ENCODE data around the gene SFXN4.
"Not testable (repeated sequence)": the region's sequence is repeated elsewhere in the genome, so short reads cannot be mapped to it uniquely, and the experiment has no call there.

The SFXN4 gene

DNA sequence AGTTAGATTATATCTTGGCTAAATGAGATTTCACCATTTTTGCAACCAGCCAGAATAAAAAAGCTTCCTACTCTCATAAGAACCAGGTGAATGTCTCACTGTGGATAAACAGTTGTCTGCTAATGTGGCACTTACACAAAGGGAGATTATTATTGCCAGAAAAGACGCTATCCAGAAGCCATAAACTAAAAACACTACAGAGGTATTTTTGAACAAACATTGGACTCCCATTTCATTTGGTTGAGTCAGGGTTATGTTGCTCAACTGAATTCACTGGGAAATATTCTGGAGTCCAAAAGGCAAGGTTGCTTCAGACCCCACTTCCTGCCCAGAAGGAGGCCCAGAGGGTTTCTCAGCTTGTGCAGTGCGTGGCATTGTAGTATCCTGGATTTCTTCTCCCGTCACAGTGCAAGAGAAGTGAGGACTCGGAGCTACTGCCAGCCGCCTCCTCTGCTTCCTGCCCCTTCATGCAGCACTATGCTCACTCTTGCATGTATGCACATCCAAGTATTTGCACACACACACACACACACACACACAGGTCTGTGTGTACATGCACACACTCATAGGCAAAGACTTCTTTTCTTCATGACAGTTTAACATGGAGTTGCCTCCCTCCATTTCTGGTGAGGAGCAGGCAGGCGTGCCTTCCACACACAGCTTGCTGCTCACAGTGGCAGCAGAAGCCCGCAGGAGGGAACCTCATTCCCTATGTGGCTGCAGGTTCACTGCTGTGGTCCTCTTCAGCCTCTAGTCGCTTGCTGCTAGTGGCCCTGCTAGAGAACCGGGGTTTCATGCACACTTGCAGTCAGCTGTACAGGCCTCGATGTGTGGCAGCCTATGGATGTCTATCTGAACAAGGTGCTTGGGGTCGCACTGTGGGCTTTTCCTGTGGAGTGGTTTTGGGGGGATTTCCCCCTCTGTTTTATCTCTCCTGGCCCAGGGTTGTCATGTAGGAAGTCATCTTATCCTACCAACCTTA lies 51.5 kb downstream of the SFXN4 start:
- in situ Hi-C loops (cut with HindIII; ENCODE audit: low sequenced_read_pairs), result no loop called here

DNA sequence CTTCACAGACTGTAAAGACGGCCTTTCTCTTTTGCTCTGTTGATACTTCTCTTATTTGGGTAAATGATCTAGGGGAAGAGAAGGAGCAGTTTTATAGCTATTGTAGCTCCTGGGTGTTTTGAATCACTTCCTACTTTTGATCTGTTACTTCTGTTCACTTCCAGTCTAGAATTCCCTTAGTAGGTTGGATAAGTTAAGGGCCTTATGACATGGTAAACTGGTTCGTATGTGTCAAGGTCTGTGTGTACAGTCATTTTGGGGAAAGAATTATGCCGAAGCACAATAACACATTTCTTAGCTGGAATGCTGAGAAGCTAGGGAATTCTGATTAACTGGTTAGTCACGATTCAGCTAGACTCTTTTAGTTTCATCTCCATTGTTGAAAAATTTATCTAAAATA lies 53.5 kb downstream of the SFXN4 start:
- in situ Hi-C loops (cut with HindIII; ENCODE audit: low sequenced_read_pairs), result no loop called here

DNA sequence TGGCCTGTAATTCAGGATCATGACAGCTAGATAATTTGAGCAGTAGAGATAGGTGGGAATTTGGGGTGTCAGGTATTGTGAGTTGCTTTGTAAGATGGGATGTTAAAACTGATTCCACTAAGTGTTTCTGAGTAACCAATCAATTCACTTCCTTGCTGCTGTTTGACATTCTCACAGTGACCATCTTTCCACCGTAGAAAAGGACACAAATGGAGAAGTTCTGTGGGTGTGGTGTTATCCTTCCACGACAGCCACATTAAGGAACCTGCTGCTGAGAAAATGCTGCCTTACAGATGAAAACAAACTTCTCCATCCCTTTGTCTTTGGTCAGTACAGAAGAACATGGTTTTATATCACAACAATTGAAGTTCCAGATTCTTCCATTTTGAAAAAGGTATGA lies 57.7 kb downstream of the SFXN4 start:
- in situ Hi-C loops (cut with HindIII; ENCODE audit: low sequenced_read_pairs), result not testable (repeated sequence)

DNA sequence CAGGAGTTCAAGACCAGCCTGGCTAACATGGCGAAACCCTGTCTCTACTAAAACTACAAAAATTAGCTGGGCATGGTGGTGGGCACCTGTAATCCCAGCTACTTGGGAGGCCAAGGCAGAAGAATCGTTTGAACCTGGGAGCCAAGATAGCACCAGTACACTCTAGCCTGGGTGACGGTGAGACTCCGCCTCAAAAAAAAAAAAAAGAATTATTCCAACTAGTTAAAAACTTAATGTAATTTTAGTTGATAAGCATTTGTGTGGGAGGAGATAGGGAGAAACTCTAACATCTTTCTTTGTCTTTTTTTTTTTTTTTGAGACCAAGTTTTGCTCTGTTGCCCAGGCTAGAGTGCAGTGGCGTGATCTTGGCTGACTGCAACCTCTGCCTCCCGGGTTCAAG lies 58.4 kb downstream of the SFXN4 start:
- in situ Hi-C loops (cut with HindIII; ENCODE audit: low sequenced_read_pairs), result not testable (repeated sequence)

DNA sequence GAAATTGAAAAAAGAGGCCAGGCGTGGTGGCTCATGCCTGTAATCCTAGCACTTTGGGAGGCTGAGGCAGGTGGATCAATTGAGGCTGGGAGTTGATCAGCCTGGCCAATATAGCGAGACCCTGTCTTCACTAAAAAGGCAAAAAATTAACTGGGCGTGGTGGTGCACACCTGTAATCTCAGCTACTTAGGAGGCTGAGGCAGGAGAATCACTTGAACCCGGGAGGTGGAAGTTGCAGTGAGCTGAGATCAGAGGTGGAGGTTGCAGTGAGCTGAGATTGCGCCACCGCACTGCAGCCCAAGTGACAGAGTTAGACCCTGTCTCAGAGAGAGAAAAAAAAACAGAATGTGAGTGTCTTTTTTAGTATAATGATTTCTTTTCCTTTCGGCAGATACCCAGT lies 59.6 kb downstream of the SFXN4 start:
- in situ Hi-C loops (cut with HindIII; ENCODE audit: low sequenced_read_pairs), result not testable (repeated sequence)

DNA sequence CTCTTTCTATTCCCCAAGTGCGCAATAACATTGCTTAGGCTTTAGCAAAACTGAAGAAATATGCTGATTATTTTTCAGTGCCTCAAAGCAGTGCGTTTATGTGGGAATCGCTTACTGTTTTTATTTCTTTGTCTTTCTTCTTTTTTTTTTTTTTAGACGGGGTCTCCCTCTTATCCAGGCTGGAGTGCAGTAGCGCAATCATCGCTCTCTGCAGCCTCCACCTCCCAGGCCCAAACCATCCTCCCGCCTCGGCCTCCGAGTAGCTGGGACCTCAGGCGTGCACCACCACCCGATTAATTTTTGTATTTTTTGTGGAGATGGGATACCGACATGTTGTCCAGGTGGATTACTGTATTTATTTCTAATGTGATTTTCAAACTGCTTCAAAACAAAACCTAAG lies 60.4 kb downstream of the SFXN4 start:
- in situ Hi-C loops (cut with HindIII; ENCODE audit: low sequenced_read_pairs), result no loop called here

DNA sequence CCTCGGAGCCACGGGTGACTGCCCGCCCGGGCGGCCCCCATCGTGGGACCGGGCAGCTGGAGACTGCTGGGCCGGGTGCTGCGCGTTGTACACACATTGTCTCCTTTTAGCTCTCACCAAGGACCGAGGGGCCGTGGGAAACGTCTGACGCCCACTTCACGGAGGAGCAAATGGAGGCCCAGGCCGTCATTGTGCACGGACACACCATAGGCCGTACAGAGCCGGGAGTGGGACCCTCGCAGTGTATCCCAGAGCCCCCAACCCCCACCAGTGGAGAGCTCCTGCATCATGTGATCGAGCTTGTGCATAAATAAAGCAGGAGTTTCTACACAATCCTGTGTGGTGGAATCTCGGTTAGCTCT lies 60.9 kb downstream of the SFXN4 start:
- in situ Hi-C loops (cut with HindIII; ENCODE audit: low sequenced_read_pairs), result no loop called here

DNA sequence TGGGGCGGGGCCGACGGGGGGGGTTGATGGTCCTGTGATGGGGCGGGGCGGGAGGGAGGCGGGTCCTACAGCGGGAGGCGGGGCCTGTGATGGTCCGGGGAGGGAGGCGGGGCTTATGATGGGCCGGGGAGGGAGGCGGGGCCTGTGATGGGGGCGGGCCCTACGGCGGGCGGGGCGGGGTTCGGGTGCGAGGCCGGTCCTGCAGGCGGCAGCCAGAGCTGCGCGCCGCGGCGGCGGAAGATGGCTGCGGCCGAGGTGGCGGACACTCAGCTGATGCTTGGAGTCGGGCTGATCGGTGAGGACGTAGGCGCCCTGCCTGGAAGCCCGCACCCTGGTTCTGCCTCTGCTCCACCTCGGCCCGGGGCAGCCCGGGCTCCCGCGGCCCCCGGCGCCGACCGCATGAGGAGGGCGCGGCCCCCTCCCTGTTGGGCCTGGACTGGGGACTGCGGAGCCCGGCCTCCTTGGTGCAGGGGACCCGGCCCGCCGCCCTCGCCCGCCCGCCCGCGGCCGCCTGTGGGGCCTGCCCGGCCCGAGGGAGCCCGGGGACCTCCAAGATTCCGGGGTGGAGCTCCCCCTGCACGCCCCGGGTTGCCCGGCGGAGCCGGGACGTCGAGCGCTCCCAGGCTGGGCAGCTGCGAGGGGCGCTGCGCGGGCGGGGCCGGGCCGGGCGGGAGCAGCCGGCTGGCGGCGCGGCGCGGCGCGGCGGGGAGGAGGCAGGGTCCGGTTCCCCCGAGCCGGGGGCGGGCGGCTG lies 61.4 kb downstream of the SFXN4 start, which contains the start of gene DENND10:
Gene DENND10 (plus strand): TSS at position 211 of the 751 bp plus-strand sequence. CDS start 30 bp downstream, at position 241.
- in situ Hi-C loops (cut with HindIII; ENCODE audit: low sequenced_read_pairs), result no loop called here

DNA sequence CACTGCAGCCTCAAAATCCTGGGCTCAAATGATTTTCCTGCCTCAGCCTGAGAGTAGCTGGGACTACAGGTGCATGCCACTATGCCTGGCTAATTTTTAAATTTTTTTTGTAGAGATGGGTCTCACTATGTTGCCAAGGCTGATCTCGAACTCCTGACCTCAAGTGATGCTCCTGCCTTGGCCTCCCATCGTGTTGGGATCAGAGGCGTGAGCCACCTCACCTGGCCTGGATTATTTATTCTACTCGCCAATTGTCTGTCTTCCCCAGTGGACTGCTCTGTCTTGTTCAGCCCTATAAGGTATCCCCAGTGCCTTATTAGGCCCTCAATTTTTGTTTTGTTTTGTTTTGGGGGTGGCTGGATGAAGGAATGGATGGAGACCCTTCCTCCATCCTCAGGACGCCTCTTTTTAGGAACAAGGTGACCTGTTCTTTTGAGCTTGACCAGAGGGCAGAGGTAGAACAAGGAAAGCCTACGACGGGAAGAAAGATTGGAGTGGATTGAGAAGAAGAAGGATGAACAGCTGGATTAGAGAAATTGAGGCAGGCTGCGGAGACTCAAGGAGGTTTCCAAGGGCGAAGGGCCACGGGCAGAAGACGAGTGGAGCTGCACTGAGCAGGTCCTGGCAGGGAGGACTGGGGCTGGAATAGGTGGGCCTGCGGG lies 62.1 kb downstream of the SFXN4 start:
- in situ Hi-C loops (cut with HindIII; ENCODE audit: low sequenced_read_pairs), result no loop called here

DNA sequence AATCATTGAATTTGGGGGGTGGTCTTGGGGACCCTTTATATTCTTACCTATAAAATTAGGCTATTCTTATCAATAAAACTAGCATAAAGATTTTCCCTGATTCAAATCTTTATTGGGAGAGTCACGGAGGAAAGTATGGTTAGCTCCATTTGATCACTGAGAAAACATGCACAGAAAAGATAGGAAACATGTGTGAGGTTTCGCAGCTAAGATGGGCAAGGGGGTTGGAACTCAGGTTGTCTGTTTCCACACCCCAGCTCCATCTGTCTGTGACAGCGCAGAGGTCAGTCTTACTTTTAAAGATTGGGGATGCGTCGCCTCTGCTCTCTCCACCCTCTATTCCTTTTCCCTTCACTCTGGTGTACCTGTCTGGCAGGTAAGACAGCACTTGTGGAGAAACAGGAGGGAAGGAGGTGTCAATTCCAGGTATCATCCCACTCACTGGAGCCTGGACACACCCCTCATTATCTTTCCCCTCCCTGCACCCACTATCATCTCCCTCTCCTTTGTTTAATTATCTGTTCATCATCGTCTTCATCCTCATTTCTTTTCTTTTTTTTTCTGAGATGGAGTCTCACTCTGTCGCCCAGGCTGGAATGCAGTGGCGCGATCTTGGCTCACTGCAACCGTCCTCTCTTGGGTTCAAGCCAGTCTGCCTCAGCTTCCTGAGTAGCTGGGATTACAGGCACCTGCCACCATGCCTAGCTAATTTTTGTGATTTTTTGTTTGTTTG lies 64.0 kb downstream of the SFXN4 start:
- in situ Hi-C loops (cut with HindIII; ENCODE audit: low sequenced_read_pairs), result no loop called here

DNA sequence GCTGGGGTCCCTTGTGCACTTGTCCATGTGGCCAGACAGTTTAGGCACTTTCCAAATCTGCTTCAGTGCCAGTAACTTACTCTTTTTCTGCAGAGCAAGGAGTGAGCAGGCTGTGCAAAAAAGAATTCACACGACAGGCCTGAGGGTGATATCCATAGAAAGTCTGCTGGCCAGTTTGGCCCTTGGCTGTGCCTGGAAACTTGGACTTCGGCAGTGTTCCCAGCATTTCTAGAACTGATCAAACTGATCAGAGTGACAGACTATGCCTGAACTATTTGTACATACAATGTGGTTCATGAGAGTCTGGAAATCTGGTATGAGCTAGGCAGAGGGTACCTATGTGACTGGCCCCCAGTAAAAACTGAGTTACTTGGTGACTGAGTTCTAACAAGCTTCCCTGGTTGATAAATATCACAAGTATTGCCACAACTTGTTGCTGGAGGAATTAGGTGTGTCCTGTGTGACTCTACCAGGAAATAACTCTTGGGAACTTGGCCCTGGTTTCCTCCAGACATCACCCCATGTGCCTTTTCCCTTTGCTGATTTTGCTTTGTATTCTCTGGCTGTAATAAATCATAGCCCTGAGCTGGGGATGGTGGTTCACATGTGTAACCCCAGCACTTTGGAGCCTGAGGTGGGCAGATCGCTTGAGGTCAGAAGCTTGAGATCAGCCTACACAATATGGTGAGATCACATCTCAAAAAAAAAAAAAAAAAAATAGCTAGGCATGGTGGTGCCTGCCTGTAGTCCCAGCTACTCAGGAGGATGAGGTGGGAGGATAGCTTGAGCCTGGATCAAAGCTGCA lies 64.9 kb downstream of the SFXN4 start:
- in situ Hi-C loops (cut with HindIII; ENCODE audit: low sequenced_read_pairs), result no loop called here

DNA sequence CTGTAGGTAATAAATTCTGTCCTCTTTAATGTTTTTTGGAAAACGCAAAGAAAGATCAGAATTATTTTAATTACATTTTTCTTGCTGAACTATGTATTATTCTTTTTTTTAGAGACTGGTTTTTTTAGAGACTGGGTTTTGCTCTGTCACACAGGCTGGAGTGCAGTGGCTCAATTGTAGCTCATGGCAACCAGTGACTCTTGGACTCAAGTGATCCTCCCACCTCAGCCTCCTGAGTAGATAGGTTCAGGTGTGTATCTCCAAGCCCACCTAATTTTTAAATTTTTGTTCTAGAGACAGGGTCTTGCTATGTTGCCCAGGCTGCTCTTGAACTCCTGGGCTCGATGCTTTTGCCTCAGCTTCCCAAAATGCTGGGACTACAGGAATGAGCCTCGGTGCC lies 66.9 kb downstream of the SFXN4 start:
- in situ Hi-C loops (cut with HindIII; ENCODE audit: low sequenced_read_pairs), result no loop called here

DNA sequence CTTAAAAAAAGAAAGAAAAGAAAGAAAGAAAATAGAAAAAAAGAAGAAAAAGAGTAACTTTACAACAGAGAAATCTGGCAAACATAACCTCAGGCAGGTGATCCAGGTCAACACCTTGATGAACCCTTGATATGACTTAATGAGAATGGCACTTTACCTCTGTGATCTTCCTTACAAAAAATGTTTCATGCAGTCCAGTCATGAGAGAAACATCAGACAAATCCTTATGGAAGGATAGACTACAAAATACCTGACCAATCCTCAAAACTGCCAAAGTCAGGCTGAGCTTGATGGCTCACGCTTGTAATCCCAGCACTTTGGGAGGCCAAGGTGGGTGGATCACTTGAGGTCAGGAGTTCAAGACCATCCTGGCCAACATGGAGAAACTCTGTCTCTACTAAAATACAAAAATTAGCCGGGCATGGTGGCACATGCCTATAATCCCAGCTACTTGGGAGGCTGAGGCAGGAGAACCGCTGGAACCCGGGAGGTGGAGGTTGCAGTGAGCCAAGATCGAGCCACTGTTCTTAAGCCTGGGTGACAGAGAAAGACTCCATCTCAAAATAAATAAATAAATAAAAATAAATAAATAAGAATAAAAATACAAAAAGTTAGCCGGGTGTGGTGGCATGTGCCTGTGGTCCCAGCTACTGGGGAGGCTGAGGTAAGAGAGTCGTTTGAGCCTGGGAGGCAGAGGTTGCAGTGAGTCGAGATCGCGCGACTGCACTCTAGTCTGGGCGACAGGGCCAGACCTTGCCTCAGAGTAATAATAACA lies 68.7 kb downstream of the SFXN4 start:
- in situ Hi-C loops (cut with HindIII; ENCODE audit: low sequenced_read_pairs), result not testable (repeated sequence)

DNA sequence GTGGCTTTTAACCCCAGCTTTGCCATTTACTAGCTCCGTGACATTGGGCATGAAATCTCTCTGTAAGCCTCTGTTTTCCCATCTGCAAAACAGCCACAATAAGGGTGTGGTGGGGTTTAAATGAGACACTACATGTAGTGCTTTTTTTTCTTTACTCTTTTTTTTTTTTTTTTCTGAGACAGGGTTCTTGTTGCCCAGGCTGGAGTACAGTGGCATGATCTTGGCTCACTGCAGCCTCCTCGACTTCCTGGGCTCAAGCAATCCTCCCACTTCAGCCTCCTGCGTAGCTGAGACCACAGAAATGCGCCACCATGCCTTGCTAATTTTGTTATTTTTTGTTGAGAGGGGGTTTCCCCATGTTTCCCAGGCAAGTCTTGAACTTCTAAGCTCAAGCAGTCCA lies 69.9 kb downstream of the SFXN4 start:
- in situ Hi-C loops (cut with HindIII; ENCODE audit: low sequenced_read_pairs), result no loop called here

DNA sequence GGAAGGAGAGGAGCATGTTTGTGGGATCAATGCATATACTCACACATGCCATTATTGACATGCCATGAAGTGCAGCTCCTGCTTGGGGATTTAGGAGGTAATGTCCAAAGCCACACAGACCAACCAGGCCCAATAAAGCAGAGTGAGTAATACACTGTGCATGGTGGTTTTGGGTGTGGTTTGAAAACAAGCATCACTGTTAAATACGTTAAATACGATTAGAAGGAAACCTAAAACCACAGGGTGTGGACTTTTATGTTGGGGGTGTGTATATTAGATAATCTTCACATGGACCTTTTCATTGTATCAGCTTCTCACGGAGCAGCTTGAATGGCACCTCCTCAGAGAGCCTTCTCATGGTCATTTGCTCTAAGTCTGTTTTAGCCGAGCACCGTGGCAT lies 74.5 kb downstream of the SFXN4 start:
- in situ Hi-C loops (cut with HindIII; ENCODE audit: low sequenced_read_pairs), result no loop called here

All from endothelial cell of hepatic sinusoid (primary cell).